Dermis microvascular lymphatic vessel endothelial cell (primary cell): ENCODE data around the gene TAF10. TPM values are rescaled to one million over a fixed set of nuclear protein-coding genes. Genes with fewer than 3 reads are reported as not detected.

Experiments used
- DNase-seq, 2 donors: peaks; one replicate each; pipeline versions ENCODE4 v3.0.0 to v3.0.0-alpha.2; 2010; ENCODE audit warnings: low read depth in 2 of 2
- total RNA-seq: library from RNA; depleted of rRNA; stranded (reverse); fragments of >200 nt; gene quantifications from 2 replicates; pipeline ENCODE4 v1.2.1, GENCODE V29; 2014

TAF10 gene
- total RNA-seq, 1 donor from 2014 or later: 25.2 TPM

DNA sequence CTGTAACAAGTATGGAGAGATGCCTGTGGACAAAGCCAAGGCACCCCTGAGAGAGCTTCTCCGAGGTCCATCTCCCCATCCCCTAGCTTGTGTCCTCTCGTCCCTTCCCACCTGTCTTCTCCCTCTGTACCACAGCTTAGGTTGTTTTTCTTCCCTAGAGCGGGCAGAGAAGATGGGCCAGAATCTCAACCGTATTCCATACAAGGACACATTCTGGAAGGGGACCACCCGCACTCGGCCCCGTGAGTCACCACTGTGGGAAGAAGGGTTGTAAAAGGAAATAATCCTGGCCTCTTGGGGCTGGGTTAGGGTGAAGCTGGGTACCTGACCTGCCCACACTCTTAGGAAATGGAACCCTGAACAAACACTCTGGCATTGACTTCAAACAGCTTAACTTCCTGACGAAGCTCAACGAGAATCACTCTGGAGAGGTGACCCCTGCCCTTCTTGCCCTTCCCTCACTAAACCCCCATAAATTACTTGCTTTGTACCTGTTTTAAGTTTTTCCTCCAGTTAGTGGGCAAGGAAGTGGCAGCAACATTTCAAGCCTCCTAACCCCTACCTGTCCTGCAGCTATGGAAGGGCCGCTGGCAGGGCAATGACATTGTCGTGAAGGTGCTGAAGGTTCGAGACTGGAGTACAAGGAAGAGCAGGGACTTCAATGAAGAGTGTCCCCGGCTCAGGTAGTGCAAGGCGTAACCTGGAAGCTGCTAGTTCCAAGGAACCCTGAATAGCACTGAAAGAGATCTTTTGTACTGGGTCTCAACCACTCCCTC is 3.1 kb downstream of the TAF10 start:
- DNase-seq: no peak

DNA sequence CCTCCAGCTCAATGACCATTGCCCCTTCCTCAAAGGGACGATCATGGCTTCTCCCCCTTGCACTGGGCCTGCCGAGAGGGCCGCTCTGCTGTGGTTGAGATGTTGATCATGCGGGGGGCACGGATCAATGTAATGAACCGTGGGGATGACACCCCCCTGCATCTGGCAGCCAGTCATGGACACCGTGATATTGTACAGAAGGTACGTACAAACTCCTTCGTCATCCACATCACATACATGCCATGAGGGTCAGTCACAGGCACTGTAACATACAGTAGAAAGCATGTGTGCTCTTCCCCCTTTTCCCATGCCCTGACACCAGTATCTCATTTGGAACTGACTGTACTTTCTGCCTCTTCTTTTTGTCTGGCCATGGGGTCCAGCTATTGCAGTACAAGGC is 4.0 kb downstream of the TAF10 start:
- no peak for DNase-seq

GRCh38 chr11:6607190-6607795 is 4.7 kb downstream of the TAF10 start:
- DNase-seq: no peak

- peak; percentile 73 to 93 for DNase-seq
Measured at GRCh38 chr11:6606471-6607189, 5.4 kb downstream of the TAF10 start.

- DNase-seq: no peak
Measured at GRCh38 chr11:6604790-6605189, 7.2 kb downstream of the TAF10 start.

DNA sequence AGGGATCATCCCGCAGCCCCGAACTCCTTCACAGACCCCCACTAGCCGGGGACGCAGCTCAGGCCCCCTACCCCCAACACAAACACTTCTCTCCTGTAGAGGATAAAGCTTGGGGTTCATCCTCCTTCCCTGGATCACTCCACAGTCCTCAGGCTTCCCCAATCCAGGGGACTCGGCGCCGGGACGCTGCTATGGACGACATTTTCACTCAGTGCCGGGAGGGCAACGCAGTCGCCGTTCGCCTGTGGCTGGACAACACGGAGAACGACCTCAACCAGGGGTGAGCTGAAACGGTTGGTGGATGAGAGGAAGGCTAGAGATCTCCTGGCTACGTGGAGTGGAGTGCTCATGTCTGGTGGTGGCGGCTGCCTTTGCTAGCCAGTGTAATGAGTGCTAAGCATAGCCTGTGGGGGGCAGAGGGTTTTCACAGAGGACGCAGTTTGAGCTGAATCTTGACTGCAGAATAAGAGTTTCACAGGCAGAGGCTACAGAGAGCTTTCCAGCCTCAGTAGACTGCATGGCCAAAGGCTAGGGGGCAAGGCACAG is 7.9 kb downstream of the TAF10 start:
- DNase-seq: peak in 1 of 2 donors; percentile 79

DNA sequence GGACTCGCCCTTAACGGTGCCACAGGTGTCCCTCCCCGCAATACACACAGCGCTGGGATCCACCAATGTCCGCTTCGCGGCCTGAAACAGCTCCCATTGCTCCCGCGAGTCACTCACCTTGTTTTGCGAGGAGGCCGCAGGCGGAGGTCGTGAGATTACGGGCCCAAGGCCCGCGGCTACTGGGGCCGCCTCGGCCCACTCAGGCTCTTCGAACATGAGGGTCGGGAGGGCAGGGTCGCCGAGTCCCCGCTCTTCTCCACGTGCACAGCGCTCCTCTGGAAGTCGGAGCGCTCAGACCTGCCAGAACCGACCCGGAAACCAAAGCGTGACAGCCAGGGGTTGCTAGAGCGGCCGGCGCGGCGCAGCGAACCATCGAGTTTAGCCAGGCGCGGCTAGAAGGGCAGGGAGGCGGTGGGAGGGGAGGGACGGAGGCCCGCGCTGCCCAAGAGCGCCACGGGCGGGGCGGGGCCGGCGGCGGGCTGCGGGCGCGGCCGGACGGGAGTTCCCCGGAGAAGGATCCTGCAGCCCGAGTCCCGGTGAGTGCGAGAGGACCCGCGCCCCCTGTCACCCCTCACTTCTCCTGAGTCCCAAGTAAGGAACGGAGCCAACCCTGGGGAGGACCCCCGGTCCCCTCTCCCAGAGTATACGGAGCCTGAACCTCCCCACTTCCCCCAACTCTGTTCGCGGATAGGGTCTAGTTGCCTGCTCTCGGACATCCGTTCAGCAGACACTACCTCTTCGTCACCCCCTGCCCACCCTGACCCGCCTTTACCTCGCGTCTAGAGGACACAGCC is 8.5 kb downstream of the TAF10 start, which contains the start of the genes ILK and RRP8:
TSS of gene ILK (plus strand) at position 488 of the 794 bp plus-strand sequence. CDS start 498 bp downstream, outside the sequence.
TSS of gene RRP8 (minus strand) at position 330 of the 794 bp plus-strand sequence. CDS start at position 216, 114 bp downstream.
- peak; percentile 76 to 95 for DNase-seq

DNA sequence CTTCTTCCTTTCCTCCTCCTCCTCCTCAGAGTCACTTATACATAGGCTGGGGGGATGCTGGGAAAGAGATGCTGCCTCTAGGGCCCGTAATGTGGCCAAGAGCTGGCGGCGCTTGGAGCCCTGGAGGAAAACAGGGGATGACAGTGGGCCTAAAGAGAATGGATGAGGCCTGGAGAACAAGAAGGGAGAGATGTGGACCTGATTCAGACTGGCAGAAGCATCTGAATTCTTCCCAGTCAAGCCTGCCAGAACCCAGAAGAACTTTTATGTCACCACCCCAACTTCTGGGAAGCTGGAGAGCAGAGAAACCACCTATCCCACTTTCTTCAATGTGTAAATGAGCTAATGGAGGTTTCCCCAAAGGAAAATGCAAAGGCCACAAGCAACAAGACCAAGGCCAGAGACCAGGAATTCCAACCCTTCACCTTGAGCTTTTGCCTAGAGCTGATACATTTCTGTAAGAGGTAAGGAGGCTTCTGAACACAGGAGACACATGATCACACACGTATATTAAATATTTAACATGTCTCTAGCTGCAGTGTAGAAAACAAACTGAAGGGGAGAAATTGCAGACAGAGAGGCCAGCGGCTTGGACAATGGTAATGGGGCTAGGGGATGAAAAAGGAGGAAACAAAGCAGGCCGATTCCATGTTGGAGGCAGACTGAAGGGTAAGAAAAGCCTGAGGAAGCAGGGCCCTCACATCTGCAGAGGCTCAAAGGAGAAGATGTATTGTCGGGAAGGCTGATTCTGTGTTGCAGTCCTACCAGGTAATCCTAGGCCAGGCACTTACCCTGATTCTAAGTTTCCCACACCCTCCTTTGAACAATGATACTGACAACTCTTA is 9.7 kb downstream of the TAF10 start:
- DNase-seq: no peak

DNA sequence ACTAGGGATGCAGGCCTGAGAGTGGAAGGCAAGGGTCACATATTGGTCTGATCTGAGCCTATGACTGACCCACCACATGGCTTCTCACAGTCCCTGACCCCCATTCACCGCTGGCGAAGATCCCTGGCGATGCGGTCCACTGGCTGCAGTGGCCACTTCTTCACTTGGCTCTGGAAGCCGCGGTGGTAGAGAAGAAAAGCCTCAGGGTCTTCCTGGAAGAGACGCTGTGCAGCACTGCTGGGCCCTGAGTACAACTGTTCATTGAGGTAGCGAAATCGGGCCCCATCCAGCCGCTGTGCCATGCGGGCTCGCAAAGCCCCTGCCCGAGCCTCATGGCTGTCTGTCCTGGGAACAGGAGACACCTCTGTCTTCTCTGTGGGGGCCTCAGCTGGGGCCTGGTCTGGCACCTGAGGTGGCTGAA is 11.0 kb downstream of the TAF10 start:
- no peak for DNase-seq

DNA sequence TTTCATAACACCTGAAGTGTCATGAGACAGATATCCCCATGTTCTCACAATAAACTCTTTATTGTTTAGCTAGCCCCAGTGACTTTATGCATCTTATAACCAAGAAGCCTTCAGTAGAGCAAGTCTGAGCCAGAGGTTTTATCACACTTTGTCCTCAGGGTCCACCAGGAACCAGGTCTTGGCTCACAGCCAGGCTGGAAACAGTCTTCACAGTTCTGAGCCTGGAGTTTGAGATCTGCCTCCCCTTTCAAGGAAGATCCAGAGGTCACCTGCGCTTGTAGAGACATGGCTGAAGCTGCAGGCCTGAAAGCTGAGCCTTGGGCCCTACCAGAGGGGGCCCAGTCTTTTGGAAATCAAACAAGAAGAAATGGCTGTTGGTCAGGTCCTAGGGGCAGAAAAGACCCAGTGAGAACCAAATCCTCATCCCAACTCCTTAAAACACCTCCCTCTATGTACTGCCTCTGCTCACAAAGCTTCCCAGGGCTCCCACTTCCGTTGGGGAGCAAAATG is 12.1 kb downstream of the TAF10 start:
- DNase-seq: no peak

GRCh38 chr11:6599449-6599848 is 12.6 kb downstream of the TAF10 start:
- no peak for DNase-seq

DNA sequence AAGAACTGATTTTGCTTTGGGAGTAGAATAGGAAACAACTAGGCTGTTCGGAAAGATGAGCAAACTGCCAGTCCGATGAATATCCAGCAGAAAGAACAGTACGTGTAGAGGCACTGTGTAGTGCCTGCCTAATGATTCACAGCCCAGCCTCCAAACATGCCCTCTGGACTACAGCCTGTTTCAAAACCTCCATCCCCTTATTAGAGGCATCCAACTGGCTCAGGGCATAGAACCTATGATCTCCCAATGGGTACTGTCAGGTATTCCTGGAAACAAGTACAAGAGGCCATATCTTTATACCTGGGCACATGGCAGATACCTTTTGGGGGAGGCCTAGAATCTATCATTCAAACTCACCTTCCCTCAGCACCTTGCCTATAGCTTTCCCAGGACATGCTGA is 13.5 kb downstream of the TAF10 start:
- no peak for DNase-seq

DNA sequence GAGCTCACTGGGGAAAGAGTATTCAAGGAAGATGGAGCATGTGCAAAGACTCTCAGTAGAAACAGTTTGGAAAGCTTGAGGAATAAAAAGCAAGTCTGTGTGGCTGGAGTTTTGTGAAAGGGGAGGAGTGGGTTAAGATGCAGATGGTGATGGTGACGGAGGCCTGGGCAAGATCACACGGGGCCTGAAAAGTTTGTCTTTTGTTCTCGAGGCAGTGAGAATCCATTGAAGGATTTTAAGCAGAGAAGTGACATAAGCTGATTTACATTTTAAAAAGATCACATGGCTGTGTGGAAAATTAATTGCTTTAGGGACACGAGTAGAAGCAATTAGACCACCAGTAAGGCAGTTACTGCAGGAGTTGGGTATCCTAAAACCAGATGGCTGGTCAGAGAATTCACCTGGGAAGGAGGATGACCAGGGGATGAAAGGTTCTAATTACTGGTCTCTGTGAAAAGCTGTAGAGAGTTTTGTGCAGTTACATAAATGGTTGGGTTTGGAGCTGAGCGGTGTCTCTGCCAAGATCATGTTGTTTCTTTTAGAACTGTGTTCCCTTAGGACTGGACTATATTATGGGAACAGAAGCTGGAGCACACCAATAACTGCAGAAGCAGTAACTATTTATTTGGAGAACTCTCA is 15.7 kb downstream of the TAF10 start:
- DNase-seq: no peak

DNA sequence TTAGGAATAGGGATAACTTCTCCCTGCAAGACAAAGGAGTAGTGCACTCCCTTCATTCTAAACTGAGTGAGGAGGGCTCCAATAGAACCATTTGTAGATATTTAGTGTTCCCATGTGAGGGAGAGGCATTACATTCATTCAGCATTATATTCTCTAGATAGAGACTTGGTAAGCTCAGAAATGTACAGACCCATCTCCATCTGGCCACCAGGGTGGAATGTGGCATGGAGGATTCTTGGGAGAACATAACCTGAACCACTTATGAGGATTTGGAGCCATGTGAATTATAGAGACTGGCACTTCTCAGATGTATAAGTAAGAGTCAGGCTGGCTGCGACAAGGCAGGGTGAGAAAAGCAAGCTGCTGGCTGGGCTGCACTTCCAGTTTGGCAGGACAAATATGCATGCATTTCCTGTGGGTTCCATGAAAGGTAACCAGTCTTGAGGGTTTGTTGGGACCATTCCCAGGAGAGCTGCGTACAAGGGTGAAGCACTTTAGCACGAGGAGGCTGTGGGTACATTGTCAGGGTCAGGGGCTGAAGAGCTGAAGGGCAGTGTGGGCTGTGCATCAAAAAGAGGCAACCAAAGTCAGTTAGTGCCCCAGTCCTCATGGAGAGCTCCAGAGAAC is 17.8 kb downstream of the TAF10 start:
- no peak for DNase-seq

DNA sequence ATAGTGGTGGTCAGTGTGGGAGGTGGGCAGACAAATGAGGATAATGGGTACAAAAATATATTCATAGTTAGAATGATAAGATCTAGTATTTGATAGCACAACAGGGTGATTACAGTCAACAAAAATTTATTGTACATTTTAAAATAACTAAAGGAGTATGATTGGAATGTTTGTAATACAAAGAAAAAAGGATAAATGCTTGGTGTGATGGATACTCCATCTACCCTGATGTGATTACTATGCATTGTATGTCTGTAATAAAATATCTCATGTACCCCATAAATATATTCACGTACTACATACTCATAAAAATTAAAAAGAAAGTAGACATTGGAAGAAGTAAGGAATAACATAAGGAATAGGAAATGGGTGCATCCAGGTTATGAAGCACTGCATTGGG is 24.0 kb downstream of the TAF10 start:
- DNase-seq: no peak

GRCh38 chr11:6587360-6587953 is 24.6 kb downstream of the TAF10 start:
- DNase-seq: no peak

- no peak for DNase-seq
Measured at GRCh38 chr11:6586434-6587359, 25.3 kb downstream of the TAF10 start.

DNA sequence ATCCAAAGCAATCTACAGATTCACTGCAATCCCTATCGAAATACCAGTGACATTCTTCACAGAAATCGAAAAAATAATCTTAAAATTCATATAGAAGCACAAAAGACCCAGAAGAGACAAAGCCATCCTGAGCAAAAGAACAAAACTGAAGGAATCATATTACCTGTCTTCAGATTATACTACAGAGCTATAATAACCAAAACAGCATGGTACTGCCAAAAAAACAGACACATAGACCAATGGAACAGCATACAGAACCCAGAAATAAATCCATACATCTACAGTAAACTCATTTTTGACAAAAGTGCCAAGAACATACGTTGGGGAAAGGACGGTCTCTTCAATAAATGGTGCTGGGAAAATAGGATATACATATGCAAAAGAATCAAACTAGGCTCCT is 27.5 kb downstream of the TAF10 start:
- DNase-seq: no peak
